Peyer's patch (tissue), 4 donors: ENCODE results near the gene B3GNT3. TPM values are rescaled to one million over a fixed set of nuclear protein-coding genes. Genes with fewer than 3 reads are reported as not detected.

Source experiments
- DNase-seq, 3 donors: peaks; one replicate each; pipeline ENCODE4 v3.0.0-alpha.2; 2017 to 2019
- H3K27ac ChIP-seq, 4 donors: fragments of 200-600 bp; sonication (generic); one replicate each; pipeline ENCODE4 v1.5.1; 2016 to 2019
- H3K27me3 ChIP-seq, 2 donors: fragments of 200-600 bp; sonication (generic); one replicate each; pipeline ENCODE4 v1.5.1; 2019
- H3K36me3 ChIP-seq, 3 donors: fragments of 200-600 bp; sonication (generic); one replicate each; pipeline ENCODE4 v1.5.1; 2016 to 2019
- H3K4me1 ChIP-seq, 4 donors: fragments of 200-600 bp; sonication (generic); one replicate each; pipeline ENCODE4 v1.5.1; 2016 to 2019
- H3K4me3 ChIP-seq, 4 donors: fragments of 200-600 bp; sonication (generic); 1 replicate in 3 of 4; 2 replicates in 1 of 4; pipeline ENCODE4 v1.5.1; 2016 to 2019; ENCODE audit warnings: mild to moderate bottlenecking in 1 of 4
- H3K9me3 ChIP-seq, 4 donors: fragments of 200-600 bp; sonication (generic); one replicate each; pipeline ENCODE4 v1.5.1; 2016 to 2019; ENCODE audit warnings: mild to moderate bottlenecking in 1 of 4
- POLR2A ChIP-seq, 2 donors: fragments of 450-650 bp; IDR thresholded peaks; one replicate each; pipeline ENCODE4 v1.5.1; 2017; ENCODE audit warnings: antibody characterized with exemption in 2 of 2, mild to moderate bottlenecking in 2 of 2, moderate library complexity in 2 of 2
- total RNA-seq, 4 donors: library from RNA; depleted of rRNA; stranded (reverse); fragments of >200 nt; gene quantifications; one replicate each; pipeline ENCODE4 v1.1.0, GENCODE V29; 2016
- TF ChIP-seq, protein P1 (sequence below), 6 experiments: fragments of 450-650 bp in 4 of 6; fragments of 200-600 bp in 2 of 6; sonication (generic) in 1 of 6; IDR thresholded peaks; one replicate each; pipeline ENCODE4 v1.5.1; 2017 to 2019; ENCODE audit warnings: antibody characterized with exemption in 6 of 6, mild to moderate bottlenecking in 3 of 6, moderate library complexity in 1 of 6

The B3GNT3 gene
- total RNA-seq, 4 donors from 2014 or later: 13.2 to 154 (median 127) TPM

- H3K36me3 ChIP-seq: no peaks in the 10 kb centered on the region
- H3K4me3 ChIP-seq: no peak overlapping the region
- no peaks in the 10 kb centered on the region for H3K9me3 ChIP-seq
- DNase-seq: no peak
- TF ChIP-seq, protein P1, sequence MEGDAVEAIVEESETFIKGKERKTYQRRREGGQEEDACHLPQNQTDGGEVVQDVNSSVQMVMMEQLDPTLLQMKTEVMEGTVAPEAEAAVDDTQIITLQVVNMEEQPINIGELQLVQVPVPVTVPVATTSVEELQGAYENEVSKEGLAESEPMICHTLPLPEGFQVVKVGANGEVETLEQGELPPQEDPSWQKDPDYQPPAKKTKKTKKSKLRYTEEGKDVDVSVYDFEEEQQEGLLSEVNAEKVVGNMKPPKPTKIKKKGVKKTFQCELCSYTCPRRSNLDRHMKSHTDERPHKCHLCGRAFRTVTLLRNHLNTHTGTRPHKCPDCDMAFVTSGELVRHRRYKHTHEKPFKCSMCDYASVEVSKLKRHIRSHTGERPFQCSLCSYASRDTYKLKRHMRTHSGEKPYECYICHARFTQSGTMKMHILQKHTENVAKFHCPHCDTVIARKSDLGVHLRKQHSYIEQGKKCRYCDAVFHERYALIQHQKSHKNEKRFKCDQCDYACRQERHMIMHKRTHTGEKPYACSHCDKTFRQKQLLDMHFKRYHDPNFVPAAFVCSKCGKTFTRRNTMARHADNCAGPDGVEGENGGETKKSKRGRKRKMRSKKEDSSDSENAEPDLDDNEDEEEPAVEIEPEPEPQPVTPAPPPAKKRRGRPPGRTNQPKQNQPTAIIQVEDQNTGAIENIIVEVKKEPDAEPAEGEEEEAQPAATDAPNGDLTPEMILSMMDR (IDR thresholded peaks at IDR 0.05): no peak
- no peak for TF ChIP-seq POLR2A (IDR thresholded peaks at IDR 0.05)
- no peaks in the 10 kb centered on the region for H3K27me3 ChIP-seq
- H3K4me1 ChIP-seq: peaks cover 0 to 12% (median 0%) of the 10 kb centered on the region in 4 donors
- no peak overlapping the region for H3K27ac ChIP-seq
These were observed 31.6 kb downstream of the B3GNT3 start for GRCh38 chr19:17826508-17827056.

DNA sequence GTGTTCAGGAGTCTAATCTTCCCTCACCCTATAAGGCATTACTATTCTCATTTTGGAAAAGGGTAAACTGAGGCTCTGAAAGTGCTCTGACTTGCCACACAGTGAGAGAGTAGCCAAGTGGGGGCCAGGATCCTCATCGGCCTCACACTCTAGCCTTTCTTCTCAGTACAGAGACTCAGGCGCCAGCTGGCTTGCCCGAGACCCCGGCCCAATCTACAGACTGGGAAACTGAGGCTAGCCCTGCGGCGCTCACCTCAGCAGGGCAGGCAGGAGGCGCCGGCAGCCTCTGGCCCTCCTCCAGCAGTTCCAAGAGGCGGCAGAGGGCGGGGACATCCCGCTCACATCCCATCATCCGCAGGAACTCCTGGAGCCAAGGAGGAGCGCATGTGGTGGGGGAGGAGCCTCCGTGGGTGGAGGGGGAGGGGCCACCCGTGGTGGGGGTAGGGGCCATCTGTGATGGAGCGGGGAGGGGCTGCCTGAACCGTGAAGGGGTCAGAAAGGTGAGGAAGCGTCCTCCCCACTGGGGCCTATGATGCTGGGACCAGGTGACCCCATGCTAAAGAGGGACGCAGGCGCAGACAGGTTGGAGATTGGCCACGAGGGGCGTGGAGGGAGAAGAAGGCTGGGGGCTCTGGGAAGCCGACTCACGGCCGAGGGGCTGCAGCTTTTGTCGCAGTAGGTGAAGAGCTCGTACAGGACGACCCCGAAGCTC is 35.1 kb downstream of the B3GNT3 start:
- H3K27ac ChIP-seq: no peak overlapping the region
- peak in 1 of 3 donors; percentile 68 for DNase-seq
- TF ChIP-seq POLR2A (IDR thresholded peaks at IDR 0.05): no peak
- TF ChIP-seq, protein P1 (IDR thresholded peaks at IDR 0.05): no peak
- peak overlapping the region in 1 of 4 donors; percentile 25 for H3K4me3 ChIP-seq
- H3K9me3 ChIP-seq: no peaks in the 10 kb centered on the region
- H3K36me3 ChIP-seq: no peaks in the 10 kb centered on the region
- peaks cover 0 to 12% (median 0%) of the 10 kb centered on the region in 4 donors for H3K4me1 ChIP-seq
- no peaks in the 10 kb centered on the region for H3K27me3 ChIP-seq

DNA sequence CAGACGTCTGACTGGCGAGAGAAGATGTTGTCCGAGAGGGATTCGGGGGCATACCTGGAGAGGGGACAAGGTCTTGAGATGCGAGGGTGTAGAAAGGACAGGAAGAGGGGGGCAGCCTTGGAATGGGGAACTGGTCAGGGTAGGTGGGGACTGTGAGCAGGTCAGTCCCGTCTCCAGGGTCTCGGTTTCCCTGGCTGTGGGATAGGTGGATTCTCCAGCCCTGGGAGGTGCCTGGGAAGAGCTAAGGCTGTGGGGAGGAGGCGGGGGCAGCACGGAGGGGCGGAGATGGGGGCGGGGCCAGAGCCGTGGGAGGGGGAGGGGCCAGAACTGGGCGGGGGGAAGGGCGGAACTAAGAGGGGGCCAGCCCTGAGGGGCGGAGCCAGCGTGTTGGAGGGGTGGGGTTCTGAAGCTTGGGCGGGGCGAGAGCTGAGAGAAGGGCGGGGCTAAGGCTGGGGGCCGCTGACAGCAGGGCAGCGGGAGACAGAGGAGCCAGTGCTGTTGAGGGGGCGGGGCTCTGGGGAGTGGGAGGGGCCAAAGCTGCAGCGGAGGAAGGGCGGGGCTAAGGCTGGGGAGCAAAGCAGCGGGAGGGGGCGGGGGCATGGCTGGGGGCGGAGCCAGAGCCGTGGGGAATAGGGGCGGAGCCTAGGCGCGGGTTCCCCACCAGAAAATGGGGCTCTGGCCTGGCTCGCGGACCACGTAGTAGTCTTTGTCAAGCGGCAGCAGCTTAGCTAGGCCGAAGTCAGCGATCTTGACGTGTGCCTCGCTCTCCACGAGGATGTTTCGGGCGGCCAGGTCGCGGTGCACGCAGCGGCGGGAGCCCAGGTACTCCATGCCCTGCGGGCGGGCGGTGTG is 35.9 kb downstream of the B3GNT3 start:
- Histone ChIP-seq H3K27me3 (no peaks in the 10 kb centered on the region), H3K27ac (no peak overlapping the region), H3K36me3 (no peaks in the 10 kb centered on the region), H3K4me3 (peak overlapping the region in 2 of 4 donors; percentile 25 to 28), H3K4me1 (peaks cover 0 to 12% (median 0%) of the 10 kb centered on the region in 4 donors), H3K9me3 (no peaks in the 10 kb centered on the region)
- peak in 2 of 3 donors; percentile 78 to 90 for DNase-seq
- no peak for TF ChIP-seq POLR2A (IDR thresholded peaks at IDR 0.05)
- TF ChIP-seq, protein P1 (IDR thresholded peaks at IDR 0.05): no peak

- peak overlapping the region in 2 of 4 donors; percentile 14 to 28 for H3K4me3 ChIP-seq
- no peaks in the 10 kb centered on the region for H3K27me3 ChIP-seq
- H3K9me3 ChIP-seq: no peaks in the 10 kb centered on the region
- TF ChIP-seq, protein P1 (IDR thresholded peaks at IDR 0.05): no peak
- H3K4me1 ChIP-seq: peaks cover 0 to 12% (median 0%) of the 10 kb centered on the region in 4 donors
- no peaks in the 10 kb centered on the region for H3K36me3 ChIP-seq
- no peak overlapping the region for H3K27ac ChIP-seq
- no peak for DNase-seq
These were observed 36.5 kb downstream of the B3GNT3 start for GRCh38 chr19:17831419-17831888.

DNA sequence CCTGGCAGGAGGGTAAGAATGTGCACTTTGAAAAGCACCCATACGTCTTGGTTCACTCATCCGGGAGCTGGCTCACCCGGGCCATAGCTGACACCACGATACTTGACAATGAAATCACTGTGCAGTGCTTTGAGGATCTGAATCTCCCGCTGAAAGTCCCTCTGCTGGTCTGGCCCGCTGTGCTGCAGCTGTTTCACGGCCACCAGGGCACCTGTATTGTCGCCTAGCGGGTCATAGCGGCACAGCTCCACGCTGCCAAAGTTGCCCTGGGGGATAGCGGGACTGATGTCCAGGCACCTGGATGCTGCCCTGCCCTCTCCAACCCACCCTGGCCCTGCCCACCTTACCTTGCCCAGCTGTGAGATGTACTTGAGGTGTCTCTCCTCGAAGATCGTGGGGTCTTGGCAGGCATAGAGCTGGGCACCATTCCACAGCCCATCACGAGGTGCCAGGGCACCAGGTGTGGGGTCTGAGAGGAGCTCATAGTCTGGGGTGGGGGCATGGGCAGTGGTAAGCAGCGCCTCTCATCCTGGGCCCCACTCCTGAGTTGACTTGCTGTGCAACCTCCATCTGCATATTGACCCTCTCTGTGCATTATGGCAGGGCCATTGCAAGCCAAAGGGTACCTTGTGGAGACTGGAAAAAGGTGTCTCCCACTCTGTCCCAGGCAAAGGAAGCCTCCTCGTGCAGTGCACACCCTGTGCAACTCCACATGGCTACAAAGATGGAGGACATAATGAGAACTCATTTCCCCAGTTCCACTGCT is 37.7 kb downstream of the B3GNT3 start:
- peaks cover 0 to 12% (median 0%) of the 10 kb centered on the region in 4 donors for H3K4me1 ChIP-seq
- no peaks in the 10 kb centered on the region for H3K9me3 ChIP-seq
- H3K27me3 ChIP-seq: no peaks in the 10 kb centered on the region
- no peaks in the 10 kb centered on the region for H3K36me3 ChIP-seq
- TF ChIP-seq POLR2A (IDR thresholded peaks at IDR 0.05): no peak
- TF ChIP-seq, protein P1 (IDR thresholded peaks at IDR 0.05): no peak
- DNase-seq: no peak
- no peak overlapping the region for H3K4me3 ChIP-seq
- no peak overlapping the region for H3K27ac ChIP-seq
